HEK293 (cell line): ENCODE data around the gene ERF.

Experiments used
- EGR2 ChIP-seq: fragments of 450-650 bp; formaldehyde crosslinking; IDR thresholded peaks from 2 replicates; pipeline ENCODE4 v1.5.1; 2016; ENCODE audit warnings: low read depth, missing biosample characterization, missing genetic modification characterization
- ELK4 ChIP-seq: IDR thresholded peaks from 2 replicates; pipeline ENCODE4 v1.6.1; 2011; ENCODE audit warnings: mild to moderate bottlenecking, low read depth, low read length, borderline replicate concordance
- INSM2 ChIP-seq: fragments of 450-650 bp; formaldehyde crosslinking; IDR thresholded peaks from 2 replicates; pipeline ENCODE4 v1.5.1; 2016; ENCODE audit warnings: missing biosample characterization, missing genetic modification characterization
- KLF16 ChIP-seq: fragments of 450-650 bp; formaldehyde crosslinking; IDR thresholded peaks from 2 replicates; pipeline ENCODE4 v1.5.1; 2017; ENCODE audit warnings: missing biosample characterization, missing genetic modification characterization
- KLF8 ChIP-seq: fragments of 450-650 bp; formaldehyde crosslinking; IDR thresholded peaks from 2 replicates; pipeline ENCODE4 v1.5.1; 2016; ENCODE audit warnings: missing biosample characterization, missing genetic modification characterization
- OVOL3 ChIP-seq: fragments of 450-650 bp; formaldehyde crosslinking; IDR thresholded peaks from 2 replicates; pipeline ENCODE4 v1.5.1; 2016; ENCODE audit warnings: missing biosample characterization, missing genetic modification characterization
- RBAK ChIP-seq: fragments of 450-650 bp; formaldehyde crosslinking; IDR thresholded peaks from 2 replicates; pipeline ENCODE4 v1.5.1; 2016; ENCODE audit warnings: missing biosample characterization, missing genetic modification characterization
- SP3 ChIP-seq: fragments of 450-650 bp; formaldehyde crosslinking; IDR thresholded peaks from 2 replicates; pipeline ENCODE4 v1.5.1; 2016; ENCODE audit warnings: missing biosample characterization, missing genetic modification characterization
- YY1 ChIP-seq: fragments of 450-650 bp; formaldehyde crosslinking; IDR thresholded peaks from 2 replicates; pipeline ENCODE4 v1.5.1; 2018; ENCODE audit warnings: missing biosample characterization, missing genetic modification characterization
- ZBTB44 ChIP-seq: fragments of 450-650 bp; IDR thresholded peaks from 2 replicates; pipeline ENCODE4 v1.5.1; 2018; ENCODE audit warnings: missing biosample characterization, mild to moderate bottlenecking, missing genetic modification characterization
- ZNF132 ChIP-seq: fragments of 450-650 bp; formaldehyde crosslinking; IDR thresholded peaks from 2 replicates; pipeline ENCODE4 v1.5.1; 2017; ENCODE audit warnings: missing biosample characterization, missing genetic modification characterization, borderline replicate concordance
- ZNF221 ChIP-seq: fragments of 450-650 bp; formaldehyde crosslinking; IDR thresholded peaks from 2 replicates; pipeline ENCODE4 v1.5.1; 2017; ENCODE audit warnings: missing biosample characterization, missing genetic modification characterization, borderline replicate concordance
- ZNF239 ChIP-seq: fragments of 450-650 bp; formaldehyde crosslinking; IDR thresholded peaks from 2 replicates; pipeline ENCODE4 v1.5.1; 2016; ENCODE audit warnings: missing biosample characterization, missing genetic modification characterization
- ZNF24 ChIP-seq: fragments of 450-650 bp; formaldehyde crosslinking; IDR thresholded peaks from 2 replicates; pipeline ENCODE4 v1.5.1; 2016; ENCODE audit warnings: missing biosample characterization, missing genetic modification characterization
- ZNF416 ChIP-seq: fragments of 450-650 bp; formaldehyde crosslinking; IDR thresholded peaks from 2 replicates; pipeline ENCODE4 v1.5.1; 2016; ENCODE audit warnings: missing biosample characterization, missing genetic modification characterization
- ZNF521 ChIP-seq: fragments of 450-650 bp; formaldehyde crosslinking; IDR thresholded peaks from 2 replicates; pipeline ENCODE4 v1.5.1; 2017; ENCODE audit warnings: missing biosample characterization, mild to moderate bottlenecking, missing genetic modification characterization
- ZNF664 ChIP-seq: fragments of 450-650 bp; formaldehyde crosslinking; IDR thresholded peaks from 2 replicates; pipeline ENCODE4 v1.5.1; 2016; ENCODE audit warnings: missing biosample characterization, missing genetic modification characterization
- ZNF670 ChIP-seq: fragments of 450-650 bp; formaldehyde crosslinking; IDR thresholded peaks from 2 replicates; pipeline ENCODE4 v1.5.1; 2016; ENCODE audit warnings: missing biosample characterization, missing genetic modification characterization, low read depth
- ZSCAN16 ChIP-seq: fragments of 450-650 bp; formaldehyde crosslinking; IDR thresholded peaks from 2 replicates; pipeline ENCODE4 v1.5.1; 2016; ENCODE audit warnings: missing biosample characterization, missing genetic modification characterization
- ZSCAN5A ChIP-seq: fragments of 450-650 bp; formaldehyde crosslinking; IDR thresholded peaks from 2 replicates; pipeline ENCODE4 v1.5.1; 2016; ENCODE audit warnings: missing biosample characterization, missing genetic modification characterization
- TF ChIP-seq, protein P1 (sequence below): fragments of 450-650 bp; formaldehyde crosslinking; IDR thresholded peaks from 2 replicates; pipeline ENCODE4 v1.5.1; 2017; ENCODE audit warnings: missing biosample characterization, missing genetic modification characterization
- TF ChIP-seq, protein P2 (sequence below): fragments of 450-650 bp; formaldehyde crosslinking; IDR thresholded peaks from 2 replicates; pipeline ENCODE4 v1.5.1; 2016; ENCODE audit warnings: missing biosample characterization, missing genetic modification characterization
- TF ChIP-seq, protein P3 (sequence below): fragments of 450-650 bp; formaldehyde crosslinking; IDR thresholded peaks from 2 replicates; pipeline ENCODE4 v1.5.1; 2017; ENCODE audit warnings: missing biosample characterization, missing genetic modification characterization
- TF ChIP-seq, protein P4 (sequence below): fragments of 450-650 bp; formaldehyde crosslinking; IDR thresholded peaks from 2 replicates; pipeline ENCODE4 v1.5.1; 2017; ENCODE audit warnings: missing biosample characterization, missing genetic modification characterization

ERF gene

GRCh38 chr19:42254089-42254849 lies 659 bp downstream of the ERF start (continued):
- no peak for TF ChIP-seq ZNF670
- no peak for TF ChIP-seq RBAK (tag by site-specific recombination)
- TF ChIP-seq, protein P1, sequence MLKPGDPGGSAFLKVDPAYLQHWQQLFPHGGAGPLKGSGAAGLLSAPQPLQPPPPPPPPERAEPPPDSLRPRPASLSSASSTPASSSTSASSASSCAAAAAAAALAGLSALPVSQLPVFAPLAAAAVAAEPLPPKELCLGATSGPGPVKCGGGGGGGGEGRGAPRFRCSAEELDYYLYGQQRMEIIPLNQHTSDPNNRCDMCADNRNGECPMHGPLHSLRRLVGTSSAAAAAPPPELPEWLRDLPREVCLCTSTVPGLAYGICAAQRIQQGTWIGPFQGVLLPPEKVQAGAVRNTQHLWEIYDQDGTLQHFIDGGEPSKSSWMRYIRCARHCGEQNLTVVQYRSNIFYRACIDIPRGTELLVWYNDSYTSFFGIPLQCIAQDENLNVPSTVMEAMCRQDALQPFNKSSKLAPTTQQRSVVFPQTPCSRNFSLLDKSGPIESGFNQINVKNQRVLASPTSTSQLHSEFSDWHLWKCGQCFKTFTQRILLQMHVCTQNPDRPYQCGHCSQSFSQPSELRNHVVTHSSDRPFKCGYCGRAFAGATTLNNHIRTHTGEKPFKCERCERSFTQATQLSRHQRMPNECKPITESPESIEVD (tag by site-specific recombination), result no peak
- no peak; the same call in 1 of the 2 replicates for TF ChIP-seq YY1
- TF ChIP-seq, protein P2, sequence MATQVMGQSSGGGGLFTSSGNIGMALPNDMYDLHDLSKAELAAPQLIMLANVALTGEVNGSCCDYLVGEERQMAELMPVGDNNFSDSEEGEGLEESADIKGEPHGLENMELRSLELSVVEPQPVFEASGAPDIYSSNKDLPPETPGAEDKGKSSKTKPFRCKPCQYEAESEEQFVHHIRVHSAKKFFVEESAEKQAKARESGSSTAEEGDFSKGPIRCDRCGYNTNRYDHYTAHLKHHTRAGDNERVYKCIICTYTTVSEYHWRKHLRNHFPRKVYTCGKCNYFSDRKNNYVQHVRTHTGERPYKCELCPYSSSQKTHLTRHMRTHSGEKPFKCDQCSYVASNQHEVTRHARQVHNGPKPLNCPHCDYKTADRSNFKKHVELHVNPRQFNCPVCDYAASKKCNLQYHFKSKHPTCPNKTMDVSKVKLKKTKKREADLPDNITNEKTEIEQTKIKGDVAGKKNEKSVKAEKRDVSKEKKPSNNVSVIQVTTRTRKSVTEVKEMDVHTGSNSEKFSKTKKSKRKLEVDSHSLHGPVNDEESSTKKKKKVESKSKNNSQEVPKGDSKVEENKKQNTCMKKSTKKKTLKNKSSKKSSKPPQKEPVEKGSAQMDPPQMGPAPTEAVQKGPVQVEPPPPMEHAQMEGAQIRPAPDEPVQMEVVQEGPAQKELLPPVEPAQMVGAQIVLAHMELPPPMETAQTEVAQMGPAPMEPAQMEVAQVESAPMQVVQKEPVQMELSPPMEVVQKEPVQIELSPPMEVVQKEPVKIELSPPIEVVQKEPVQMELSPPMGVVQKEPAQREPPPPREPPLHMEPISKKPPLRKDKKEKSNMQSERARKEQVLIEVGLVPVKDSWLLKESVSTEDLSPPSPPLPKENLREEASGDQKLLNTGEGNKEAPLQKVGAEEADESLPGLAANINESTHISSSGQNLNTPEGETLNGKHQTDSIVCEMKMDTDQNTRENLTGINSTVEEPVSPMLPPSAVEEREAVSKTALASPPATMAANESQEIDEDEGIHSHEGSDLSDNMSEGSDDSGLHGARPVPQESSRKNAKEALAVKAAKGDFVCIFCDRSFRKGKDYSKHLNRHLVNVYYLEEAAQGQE, result no peak
- no peak for TF ChIP-seq OVOL3 (tag by site-specific recombination)
- no peak for TF ChIP-seq ZNF416 (tag by site-specific recombination)
- TF ChIP-seq, protein P3, sequence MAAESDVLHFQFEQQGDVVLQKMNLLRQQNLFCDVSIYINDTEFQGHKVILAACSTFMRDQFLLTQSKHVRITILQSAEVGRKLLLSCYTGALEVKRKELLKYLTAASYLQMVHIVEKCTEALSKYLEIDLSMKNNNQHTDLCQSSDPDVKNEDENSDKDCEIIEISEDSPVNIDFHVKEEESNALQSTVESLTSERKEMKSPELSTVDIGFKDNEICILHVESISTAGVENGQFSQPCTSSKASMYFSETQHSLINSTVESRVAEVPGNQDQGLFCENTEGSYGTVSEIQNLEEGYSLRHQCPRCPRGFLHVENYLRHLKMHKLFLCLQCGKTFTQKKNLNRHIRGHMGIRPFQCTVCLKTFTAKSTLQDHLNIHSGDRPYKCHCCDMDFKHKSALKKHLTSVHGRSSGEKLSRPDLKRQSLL (tag by site-specific recombination), result no peak
- TF ChIP-seq ZNF239 (tag by site-specific recombination), result no peak
- TF ChIP-seq ZSCAN16, result 0 out of 2 replicates have a peak, but pooled peaks have one; percentile 14
- TF ChIP-seq ZBTB44, result 0 out of 2 replicates have a peak, but pooled peaks have one; percentile 12
- TF ChIP-seq KLF16, result peak; percentile 90
- no peak for TF ChIP-seq ZNF521 (tag by site-specific recombination)
- peak; percentile 88 for TF ChIP-seq SP3 (tag by site-specific recombination)
- no peak for TF ChIP-seq ZNF664
- 0 out of 2 replicates have a peak, but pooled peaks have one; percentile 17 for TF ChIP-seq ZNF24 (tag by site-specific recombination)
- no peak for TF ChIP-seq INSM2 (tag by site-specific recombination)
- peak; percentile 95 for TF ChIP-seq KLF8 (tag by site-specific recombination)
- TF ChIP-seq ZNF132 (tag by site-specific recombination), result no peak
- TF ChIP-seq, protein P4, sequence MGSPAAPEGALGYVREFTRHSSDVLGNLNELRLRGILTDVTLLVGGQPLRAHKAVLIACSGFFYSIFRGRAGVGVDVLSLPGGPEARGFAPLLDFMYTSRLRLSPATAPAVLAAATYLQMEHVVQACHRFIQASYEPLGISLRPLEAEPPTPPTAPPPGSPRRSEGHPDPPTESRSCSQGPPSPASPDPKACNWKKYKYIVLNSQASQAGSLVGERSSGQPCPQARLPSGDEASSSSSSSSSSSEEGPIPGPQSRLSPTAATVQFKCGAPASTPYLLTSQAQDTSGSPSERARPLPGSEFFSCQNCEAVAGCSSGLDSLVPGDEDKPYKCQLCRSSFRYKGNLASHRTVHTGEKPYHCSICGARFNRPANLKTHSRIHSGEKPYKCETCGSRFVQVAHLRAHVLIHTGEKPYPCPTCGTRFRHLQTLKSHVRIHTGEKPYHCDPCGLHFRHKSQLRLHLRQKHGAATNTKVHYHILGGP (tag by site-specific recombination), result no peak
- TF ChIP-seq EGR2, result peak; percentile 56
- TF ChIP-seq ZSCAN5A (tag by site-specific recombination), result no peak
- no peak for TF ChIP-seq ELK4
- no peak for TF ChIP-seq ZNF221 (tag by site-specific recombination)
